OCI-LY3 (cell line): ENCODE measurements around the gene GNAQ.
A peak's percentile ranks its signal among the peaks of the same experiment; 100 is the strongest.

Experiments used
- H2AFZ ChIP-seq: fragments of 200-600, 300-600 bp; shearing (Covaris generic); 2 replicates; pipeline ENCODE4 v1.6.0; 2014; ENCODE audit warnings: antibody characterized with exemption, low read depth, low read length
- H3K27ac ChIP-seq: fragments of 200-600, 300-600 bp; sonication (generic); 2 replicates; pipeline ENCODE4 v1.5.1; 2014; ENCODE audit warnings: mild to moderate bottlenecking, low read length, moderate library complexity, mixed read lengths
- H3K27me3 ChIP-seq: fragments of 200-600, 300-600 bp; sonication (generic); 2 replicates; pipeline ENCODE4 v1.6.1; 2014; ENCODE audit warnings: low read depth, low read length, mixed read lengths
- H3K36me3 ChIP-seq: fragments of 200-600, 300-600 bp; sonication (generic); replicated peaks from 2 replicates; pipeline ENCODE3; 2014; ENCODE audit warnings: low read depth, low read length, mixed read lengths
- H3K4me1 ChIP-seq: fragments of 300-600, 200-600 bp; sonication (generic); 2 replicates; pipeline ENCODE4 v1.6.1; 2014; ENCODE audit warnings: low read length, mixed read lengths
- H3K4me2 ChIP-seq: fragments of 200-600, 300-600 bp; sonication (generic); 2 replicates; pipeline ENCODE4 v1.6.1; 2014; ENCODE audit warnings: low read length, mixed read lengths
- H3K4me3 ChIP-seq: fragments of 300-600, 200-600 bp; sonication (generic); 2 replicates; pipeline ENCODE4 v1.5.1; 2014; ENCODE audit warnings: antibody characterized with exemption, mild to moderate bottlenecking, low read length, moderate library complexity
- H3K79me2 ChIP-seq: fragments of 300-600, 200-600 bp; shearing (Covaris generic); 2 replicates; pipeline ENCODE4 v1.6.1; 2014; ENCODE audit warnings: mild to moderate bottlenecking, low read length, mixed read lengths
- H3K9ac ChIP-seq: fragments of 300-600, 200-600 bp; shearing (Covaris generic); 2 replicates; pipeline ENCODE4 v1.6.0; 2014; ENCODE audit warnings: mild to moderate bottlenecking, low read length, moderate library complexity
- H3K9me3 ChIP-seq: fragments of 200-600, 300-600 bp; shearing (Covaris generic); 2 replicates; pipeline ENCODE4 v1.6.1; 2014; ENCODE audit warnings: low read length, mixed read lengths; ENCODE audit not compliant: insufficient read depth
- H4K20me1 ChIP-seq: fragments of 200-600, 300-600 bp; sonication (generic); 2 replicates; pipeline ENCODE4 v1.6.1; 2016; ENCODE audit warnings: low read length, mixed read lengths; ENCODE audit not compliant: insufficient read depth
- EZH2phosphoT487 ChIP-seq: fragments of 200-600 bp; shearing (Covaris generic); IDR thresholded peaks from 2 replicates; pipeline ENCODE4 v1.6.1; 2018; ENCODE audit warnings: antibody characterized with exemption, mixed run types, low read depth
- TF ChIP-seq, protein P1 (sequence below): fragments of 200-600, 300-600 bp; sonication (generic); IDR thresholded peaks from 2 replicates; pipeline ENCODE4 v1.5.1; 2014; ENCODE audit warnings: antibody characterized with exemption, low read length, low read depth

The GNAQ gene

DNA sequence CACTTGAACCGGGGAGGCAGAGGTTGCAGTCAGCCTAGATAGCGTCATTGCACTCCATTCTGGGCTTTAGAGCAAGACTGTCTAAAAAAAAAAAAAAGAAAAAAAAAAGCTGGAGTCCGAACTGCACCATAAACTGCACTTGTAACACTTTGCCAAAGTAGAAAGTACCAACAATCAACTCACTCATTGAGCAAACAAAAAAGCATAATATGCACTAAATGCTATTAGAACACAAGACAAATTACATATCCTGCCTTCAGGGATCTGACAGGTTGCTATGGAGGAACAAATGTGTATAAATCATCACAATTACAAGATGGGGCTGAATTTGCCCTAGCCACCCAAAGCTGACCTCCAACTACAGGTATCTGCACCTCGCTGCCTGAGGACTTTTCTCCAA, 27.9 kb downstream of the GNAQ start:
- H3K36me3 ChIP-seq, result no peaks in the 10 kb centered on the region
- no peaks in the 10 kb centered on the region for H3K4me1 ChIP-seq
- H3K27ac ChIP-seq, result no peak overlapping the region
- H2AFZ ChIP-seq, result no peak overlapping the region
- no peaks in the 10 kb centered on the region for H3K27me3 ChIP-seq
- H4K20me1 ChIP-seq, result no peaks in the 10 kb centered on the region
- TF ChIP-seq, protein P1, sequence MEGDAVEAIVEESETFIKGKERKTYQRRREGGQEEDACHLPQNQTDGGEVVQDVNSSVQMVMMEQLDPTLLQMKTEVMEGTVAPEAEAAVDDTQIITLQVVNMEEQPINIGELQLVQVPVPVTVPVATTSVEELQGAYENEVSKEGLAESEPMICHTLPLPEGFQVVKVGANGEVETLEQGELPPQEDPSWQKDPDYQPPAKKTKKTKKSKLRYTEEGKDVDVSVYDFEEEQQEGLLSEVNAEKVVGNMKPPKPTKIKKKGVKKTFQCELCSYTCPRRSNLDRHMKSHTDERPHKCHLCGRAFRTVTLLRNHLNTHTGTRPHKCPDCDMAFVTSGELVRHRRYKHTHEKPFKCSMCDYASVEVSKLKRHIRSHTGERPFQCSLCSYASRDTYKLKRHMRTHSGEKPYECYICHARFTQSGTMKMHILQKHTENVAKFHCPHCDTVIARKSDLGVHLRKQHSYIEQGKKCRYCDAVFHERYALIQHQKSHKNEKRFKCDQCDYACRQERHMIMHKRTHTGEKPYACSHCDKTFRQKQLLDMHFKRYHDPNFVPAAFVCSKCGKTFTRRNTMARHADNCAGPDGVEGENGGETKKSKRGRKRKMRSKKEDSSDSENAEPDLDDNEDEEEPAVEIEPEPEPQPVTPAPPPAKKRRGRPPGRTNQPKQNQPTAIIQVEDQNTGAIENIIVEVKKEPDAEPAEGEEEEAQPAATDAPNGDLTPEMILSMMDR, result no peak
- no peak for TF ChIP-seq EZH2phosphoT487
- H3K4me3 ChIP-seq, result no peak overlapping the region
- H3K9ac ChIP-seq, result no peak overlapping the region
- no peaks in the 10 kb centered on the region for H3K9me3 ChIP-seq
- no peaks in the 10 kb centered on the region for H3K79me2 ChIP-seq
- no peak overlapping the region for H3K4me2 ChIP-seq

DNA sequence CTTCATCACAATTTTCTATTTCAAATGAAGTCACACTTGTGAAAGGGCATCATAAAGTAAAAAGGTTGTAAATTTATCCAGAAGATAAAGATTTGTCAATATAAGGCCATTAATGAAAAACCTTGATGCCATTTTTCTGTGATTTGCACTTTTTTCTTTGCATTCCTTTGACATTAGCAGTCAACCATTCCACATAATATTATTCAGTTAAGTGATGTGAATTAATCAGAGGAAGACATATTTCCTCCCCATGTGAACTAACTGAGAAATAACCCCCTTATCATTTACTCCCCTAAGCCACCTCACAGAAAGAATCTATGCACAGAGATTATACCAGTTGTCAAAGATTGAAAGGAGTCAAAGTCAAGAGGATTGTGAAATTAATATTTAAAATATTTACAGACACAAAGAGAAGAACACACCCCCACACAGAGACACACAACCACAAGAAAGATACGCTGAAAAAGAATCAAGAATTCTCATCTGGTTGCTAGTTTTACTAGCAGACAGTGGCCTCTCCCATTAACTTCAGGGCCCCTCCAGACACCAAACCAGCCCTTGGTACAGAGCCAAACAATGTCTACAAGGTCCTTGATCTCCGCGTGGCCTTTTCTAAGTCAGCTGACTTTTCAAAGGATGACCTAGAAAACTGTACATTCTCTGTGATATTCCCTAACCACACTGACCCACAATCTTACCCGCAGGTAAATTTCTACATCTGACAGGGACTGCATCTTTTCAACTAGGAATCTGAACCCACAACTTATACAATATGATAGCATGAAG, 29.5 kb downstream of the GNAQ start:
- H3K27me3 ChIP-seq, result no peaks in the 10 kb centered on the region
- H3K9me3 ChIP-seq, result no peaks in the 10 kb centered on the region
- TF ChIP-seq EZH2phosphoT487, result no peak
- H3K9ac ChIP-seq, result no peak overlapping the region
- H3K4me2 ChIP-seq, result no peak overlapping the region
- H4K20me1 ChIP-seq, result no peaks in the 10 kb centered on the region
- no peak overlapping the region for H2AFZ ChIP-seq
- H3K27ac ChIP-seq, result no peak overlapping the region
- no peak overlapping the region for H3K4me3 ChIP-seq
- no peaks in the 10 kb centered on the region; the same call in 1 of the 2 replicates for H3K4me1 ChIP-seq
- H3K36me3 ChIP-seq, result no peaks in the 10 kb centered on the region
- H3K79me2 ChIP-seq, result no peaks in the 10 kb centered on the region

- Histone ChIP-seq H3K4me1 (no peaks in the 10 kb centered on the region; the same call in 1 of the 2 replicates), H3K27ac (no peak overlapping the region), H3K9ac (no peak overlapping the region), H3K4me3 (no peak overlapping the region), H3K9me3 (no peaks in the 10 kb centered on the region), H3K79me2 (no peaks in the 10 kb centered on the region), H2AFZ (no peak overlapping the region), H3K36me3 (no peaks in the 10 kb centered on the region), H3K27me3 (no peaks in the 10 kb centered on the region), H3K4me2 (no peak overlapping the region), H4K20me1 (no peaks in the 10 kb centered on the region)
- TF ChIP-seq, protein P1, result no peak
- TF ChIP-seq EZH2phosphoT487, result no peak
Observed at GRCh38 chr9:78000221-78000620, 31.4 kb downstream of the GNAQ start.

GRCh38 chr9:77999231-77999631, 32.4 kb downstream of the GNAQ start:
- Histone ChIP-seq H4K20me1 (no peaks in the 10 kb centered on the region), H3K4me2 (no peak overlapping the region), H2AFZ (peak overlapping the region; percentile 47; the same call in 1 of the 2 replicates), H3K27me3 (no peaks in the 10 kb centered on the region), H3K9ac (no peak overlapping the region), H3K27ac (no peak overlapping the region), H3K36me3 (no peaks in the 10 kb centered on the region), H3K9me3 (no peaks in the 10 kb centered on the region), H3K4me3 (no peak overlapping the region), H3K4me1 (no peaks in the 10 kb centered on the region; the same call in 1 of the 2 replicates), H3K79me2 (no peaks in the 10 kb centered on the region)
- TF ChIP-seq EZH2phosphoT487, result no peak
- TF ChIP-seq, protein P1, result no peak
